K562 (cell line): ENCODE data around the gene MAP4K1.

Source experiments
- BACH1 ChIP-seq: fragments of 200-800 bp; sonication (Bioruptor generic); IDR thresholded peaks from 2 replicates; pipeline ENCODE4 v1.6.1; 2016; ENCODE audit warnings: missing genetic modification characterization, missing compliant biosample characterization
- DIDO1 ChIP-seq: fragments of 450-650 bp; IDR thresholded peaks from 2 replicates; pipeline ENCODE4 v1.6.1; 2016; ENCODE audit warnings: low read depth, missing biosample characterization, missing genetic modification characterization
- FOS ChIP-seq: IDR thresholded peaks from 3 replicates; pipeline ENCODE4 v1.6.1; 2011; ENCODE audit not compliant: insufficient read length; ENCODE audit errors: extremely low read depth
- HIVEP1 ChIP-seq: fragments of 250-450 bp; sonication (Bioruptor Pico); IDR thresholded peaks from 2 replicates; pipeline ENCODE4 v1.4.0; 2020; ENCODE audit warnings: mild to moderate bottlenecking
- IRF2 ChIP-seq: sonication (generic); formaldehyde crosslinking; IDR thresholded peaks from 2 replicates; pipeline ENCODE4 v1.8.1; 2022; ENCODE audit warnings: mild to moderate bottlenecking, missing genetic modification reagents
- NRF1 ChIP-seq, 2 experiments: fragments of 450-650 bp; IDR thresholded peaks in 1 of 2; conservative IDR thresholded peaks in 1 of 2; 2 replicates each; pipeline ENCODE4 v1.6.1; 2014; ENCODE audit warnings: mild to moderate bottlenecking in 2 of 2
- PRPF4 ChIP-seq: fragments of 200-400 bp; formaldehyde crosslinking; IDR thresholded peaks from one replicate; pipeline ENCODE4 v1.6.1; 2017; ENCODE audit warnings: low read length, low read depth, mild to moderate bottlenecking; ENCODE audit not compliant: insufficient read depth, poor library complexity, severe bottlenecking
- TBL1XR1 ChIP-seq, 2 experiments: IDR thresholded peaks; 2 replicates each; pipeline ENCODE4 v1.6.1; 2012; ENCODE audit warnings: improper control_type of control experiment in 2 of 2, low read length in 2 of 2, mild to moderate bottlenecking in 1 of 2
- ZC3H8 ChIP-seq: fragments of 450-650 bp; IDR thresholded peaks from 2 replicates; pipeline ENCODE4 v1.6.1; 2017
- ZEB2 ChIP-seq: fragments of 450-650 bp; IDR thresholded peaks from 2 replicates; pipeline ENCODE4 v1.6.1; 2016
- ZNF282 ChIP-seq: sonication (generic); formaldehyde crosslinking; IDR thresholded peaks from 2 replicates; pipeline ENCODE4 v1.8.1; 2023; ENCODE audit warnings: missing genetic modification reagents
- ZNF561 ChIP-seq: fragments of 450-650 bp; formaldehyde crosslinking; conservative IDR thresholded peaks from 2 replicates; pipeline ENCODE4 v1.4.0; 2020; ENCODE audit warnings: mild to moderate bottlenecking, moderate library complexity
- TF ChIP-seq, protein P1 (sequence below), 3 experiments: IDR thresholded peaks in 2 of 3; conservative IDR thresholded peaks in 1 of 3; 2 replicates each; pipeline ENCODE4 v1.5.1; 2011 to 2012; ENCODE audit warnings: low read length in 3 of 3, mild to moderate bottlenecking in 3 of 3, control low read depth in 2 of 3, improper control_type of control experiment in 1 of 3, inconsistent platforms in 1 of 3, low read depth in 1 of 3, mixed read lengths in 1 of 3, moderate library complexity in 1 of 3; ENCODE audit not compliant: insufficient read depth in 2 of 3

DNA sequence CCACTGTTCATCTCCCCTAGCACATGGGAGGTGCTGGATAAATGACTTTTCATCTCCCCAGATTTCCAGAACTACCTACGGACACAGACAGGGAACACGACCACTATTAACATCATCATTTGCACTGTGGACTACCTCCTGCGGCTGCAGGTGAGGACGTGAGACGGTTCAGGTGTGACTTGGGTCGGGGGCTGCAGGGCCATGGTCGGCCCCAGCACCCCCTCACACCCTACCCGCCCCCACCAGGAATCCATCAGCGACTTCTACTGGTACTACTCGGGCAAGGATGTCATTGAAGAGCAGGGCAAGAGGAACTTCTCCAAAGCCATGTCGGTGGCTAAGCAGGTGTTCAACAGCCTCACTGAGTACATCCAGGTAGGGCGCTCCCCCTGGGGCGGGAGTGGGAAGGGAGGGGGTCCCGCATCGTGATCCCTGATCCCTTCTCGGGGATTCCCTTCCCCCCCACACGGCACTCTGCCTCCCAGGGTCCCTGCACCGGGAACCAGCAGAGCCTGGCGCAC is 74.4 kb downstream of the MAP4K1 start:
- TF ChIP-seq ZEB2 (no peak), NRF1 (conservative IDR thresholded peaks at IDR 0.05 in 1 of 2, IDR thresholded peaks at IDR 0.05 in 1 of 2) (no peak), PRPF4 (no peak), DIDO1 (no peak), IRF2 (CRISPR knock-in tag) (no peak), BACH1 (tag) (no peak), ZC3H8 (no peak), FOS (no peak), ZNF561 (CRISPR knock-in tag) (no peak), TBL1XR1 (IDR thresholded peaks at IDR 0.05; ENCODE audit: low read length in 2 of 2) (no peak), HIVEP1 (CRISPR knock-in tag) (no peak), ZNF282 (CRISPR knock-in tag) (no peak)
- TF ChIP-seq, protein P1, sequence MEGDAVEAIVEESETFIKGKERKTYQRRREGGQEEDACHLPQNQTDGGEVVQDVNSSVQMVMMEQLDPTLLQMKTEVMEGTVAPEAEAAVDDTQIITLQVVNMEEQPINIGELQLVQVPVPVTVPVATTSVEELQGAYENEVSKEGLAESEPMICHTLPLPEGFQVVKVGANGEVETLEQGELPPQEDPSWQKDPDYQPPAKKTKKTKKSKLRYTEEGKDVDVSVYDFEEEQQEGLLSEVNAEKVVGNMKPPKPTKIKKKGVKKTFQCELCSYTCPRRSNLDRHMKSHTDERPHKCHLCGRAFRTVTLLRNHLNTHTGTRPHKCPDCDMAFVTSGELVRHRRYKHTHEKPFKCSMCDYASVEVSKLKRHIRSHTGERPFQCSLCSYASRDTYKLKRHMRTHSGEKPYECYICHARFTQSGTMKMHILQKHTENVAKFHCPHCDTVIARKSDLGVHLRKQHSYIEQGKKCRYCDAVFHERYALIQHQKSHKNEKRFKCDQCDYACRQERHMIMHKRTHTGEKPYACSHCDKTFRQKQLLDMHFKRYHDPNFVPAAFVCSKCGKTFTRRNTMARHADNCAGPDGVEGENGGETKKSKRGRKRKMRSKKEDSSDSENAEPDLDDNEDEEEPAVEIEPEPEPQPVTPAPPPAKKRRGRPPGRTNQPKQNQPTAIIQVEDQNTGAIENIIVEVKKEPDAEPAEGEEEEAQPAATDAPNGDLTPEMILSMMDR (IDR thresholded peaks at IDR 0.05 in 2 of 3, conservative IDR thresholded peaks at IDR 0.05 in 1 of 3; ENCODE audit: insufficient read depth in 2 of 3, low read depth in 1 of 3, low read length in 3 of 3) = no peak
